BJ (cell line): Measurements from ENCODE around the gene SLC10A1. TPM values are rescaled to one million over a fixed set of nuclear protein-coding genes. Genes with fewer than 3 reads are reported as not detected.

Source experiments
- CTCF ChIA-PET: fragments of 350-600 bp; formaldehyde crosslinking; extraction: SDS; loops from one replicate; lab custom pipeline; 2021; ENCODE audit warnings: antibody characterized with exemption, inconsistent platforms; lab: Yijun Ruan, JAX
- POLR2A ChIA-PET: fragments of 300-600 bp; sonication (Branson Sonifier 250); formaldehyde crosslinking; extraction: SDS; loops from one replicate; lab custom pipeline; 2021; ENCODE audit warnings: antibody characterized with exemption; lab: Charles Lee
- DNase-seq: peaks from one replicate; pipeline ENCODE4 v3.0.0-alpha.2; 2011; ENCODE audit warnings: low read depth
- H3K27me3 ChIP-seq: 2 replicates; pipeline ENCODE4 v1.6.0; 2011; ENCODE audit warnings: low read length; ENCODE audit not compliant: control insufficient read depth, insufficient read depth
- H3K36me3 ChIP-seq: 2 replicates; pipeline ENCODE4 v1.5.1; 2011; ENCODE audit warnings: low read length; ENCODE audit not compliant: control insufficient read depth, insufficient read depth
- H3K4me3 ChIP-seq: 2 replicates; pipeline ENCODE4 v1.5.1; 2011; ENCODE audit warnings: low read depth, mild to moderate bottlenecking, control low read depth, low read length
- polyA plus RNA-seq: library from polyadenylated mRNA; depleted of rRNA; stranded (reverse); fragments of >200 nt; gene quantifications from 2 replicates; pipeline ENCODE4 v1.2.3, GENCODE V29; 2011
- TF ChIP-seq, protein P1 (sequence below): IDR thresholded peaks from 2 replicates; pipeline ENCODE4 v1.5.1; 2011; ENCODE audit warnings: low read depth, mild to moderate bottlenecking, control low read depth, inconsistent platforms, low read length, moderate library complexity; ENCODE audit not compliant: insufficient read depth

Gene SLC10A1
- polyA plus RNA-seq, 1 experiment, result not detected

DNA sequence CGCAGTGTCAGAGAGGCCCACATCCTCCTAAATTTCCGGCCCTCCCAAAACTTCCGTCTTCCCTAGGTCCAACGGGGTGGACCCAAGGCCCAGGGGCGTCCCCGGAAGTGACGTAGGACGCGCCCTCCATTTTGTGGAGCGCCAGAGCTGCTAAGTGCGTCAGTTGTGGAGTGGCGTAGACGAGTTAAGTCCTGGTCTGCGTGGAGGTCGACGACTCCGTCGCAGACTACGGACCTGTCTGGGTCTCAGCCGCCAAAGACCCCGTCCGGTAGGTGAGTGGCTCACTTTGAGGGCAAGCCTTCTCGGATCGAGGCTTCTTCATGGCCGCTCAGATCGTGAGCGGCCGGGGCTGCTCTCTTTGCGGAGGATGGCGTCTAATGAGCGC, 30.1 kb downstream of the SLC10A1 start, which contains the start of gene SRSF5:
SRSF5 (plus strand) TSS at position 159 of the 385 bp plus-strand sequence. CDS start 1,015 bp downstream, outside the sequence.
- no peaks in the 10 kb centered on the region for H3K27me3 ChIP-seq
- peaks cover 15% of the 10 kb centered on the region for H3K36me3 ChIP-seq
- DNase-seq, result peak; percentile 77
- TF ChIP-seq, protein P1, sequence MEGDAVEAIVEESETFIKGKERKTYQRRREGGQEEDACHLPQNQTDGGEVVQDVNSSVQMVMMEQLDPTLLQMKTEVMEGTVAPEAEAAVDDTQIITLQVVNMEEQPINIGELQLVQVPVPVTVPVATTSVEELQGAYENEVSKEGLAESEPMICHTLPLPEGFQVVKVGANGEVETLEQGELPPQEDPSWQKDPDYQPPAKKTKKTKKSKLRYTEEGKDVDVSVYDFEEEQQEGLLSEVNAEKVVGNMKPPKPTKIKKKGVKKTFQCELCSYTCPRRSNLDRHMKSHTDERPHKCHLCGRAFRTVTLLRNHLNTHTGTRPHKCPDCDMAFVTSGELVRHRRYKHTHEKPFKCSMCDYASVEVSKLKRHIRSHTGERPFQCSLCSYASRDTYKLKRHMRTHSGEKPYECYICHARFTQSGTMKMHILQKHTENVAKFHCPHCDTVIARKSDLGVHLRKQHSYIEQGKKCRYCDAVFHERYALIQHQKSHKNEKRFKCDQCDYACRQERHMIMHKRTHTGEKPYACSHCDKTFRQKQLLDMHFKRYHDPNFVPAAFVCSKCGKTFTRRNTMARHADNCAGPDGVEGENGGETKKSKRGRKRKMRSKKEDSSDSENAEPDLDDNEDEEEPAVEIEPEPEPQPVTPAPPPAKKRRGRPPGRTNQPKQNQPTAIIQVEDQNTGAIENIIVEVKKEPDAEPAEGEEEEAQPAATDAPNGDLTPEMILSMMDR, result no peak
- ChIA-PET CTCF (interaction anchor here (0.7 to 1.3 kb wide), 4 partner anchors 16 to 182 kb away, joined by 3 to 4 read pairs (median 4); no protein-coding TSS in a partner anchor), POLR2A (interaction anchor here (0.7 to 1.0 kb wide), 2 partner anchors 27 to 133 kb away, joined by 3 to 13 read pairs; no protein-coding TSS in a partner anchor)
- peak within 1 kb of the TSS; percentile 95 for H3K4me3 ChIP-seq

DNA sequence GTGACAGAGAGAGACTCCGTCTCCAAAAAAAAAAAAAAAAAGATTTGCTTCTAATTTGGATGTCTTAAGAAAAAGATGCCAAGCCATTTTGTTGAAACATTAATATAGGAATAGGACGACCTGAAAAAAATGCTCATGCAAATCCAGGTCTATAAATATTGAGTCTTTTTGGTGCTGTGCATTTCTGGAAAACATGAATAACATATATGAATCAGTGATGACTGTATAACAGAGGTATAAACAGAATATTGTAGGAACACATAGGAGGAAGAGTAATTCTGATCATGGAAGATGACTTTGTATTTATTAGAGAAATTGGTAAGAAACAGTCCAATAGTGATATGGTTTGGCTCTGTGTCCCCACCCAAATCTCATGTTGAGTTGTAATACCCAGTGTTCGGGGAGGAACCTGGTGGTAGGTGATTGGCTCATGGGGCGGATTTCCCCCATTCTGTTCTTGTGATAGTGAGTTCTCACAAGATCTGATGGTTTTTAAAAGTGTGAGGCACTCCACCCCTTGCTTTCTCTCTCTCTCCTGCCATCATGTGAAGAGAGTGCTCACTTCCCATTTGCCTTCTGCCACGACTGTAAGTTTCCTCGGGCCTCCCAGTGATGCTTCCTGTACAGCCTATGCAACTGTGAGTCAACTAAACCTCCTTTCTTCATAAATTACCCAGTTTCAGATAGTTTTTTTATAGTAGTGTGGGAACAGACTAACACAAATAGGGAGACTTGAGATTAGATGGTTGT, 33.1 kb downstream of the SLC10A1 start:
- Histone ChIP-seq H3K36me3 (peaks cover 6% of the 10 kb centered on the region; the same call in 1 of the 2 replicates), H3K27me3 (no peaks in the 10 kb centered on the region), H3K4me3 (no peak overlapping the region)
- no peak for DNase-seq
- ChIA-PET POLR2A (no interaction called here), CTCF (no interaction called here)
- TF ChIP-seq, protein P1, result no peak

DNA sequence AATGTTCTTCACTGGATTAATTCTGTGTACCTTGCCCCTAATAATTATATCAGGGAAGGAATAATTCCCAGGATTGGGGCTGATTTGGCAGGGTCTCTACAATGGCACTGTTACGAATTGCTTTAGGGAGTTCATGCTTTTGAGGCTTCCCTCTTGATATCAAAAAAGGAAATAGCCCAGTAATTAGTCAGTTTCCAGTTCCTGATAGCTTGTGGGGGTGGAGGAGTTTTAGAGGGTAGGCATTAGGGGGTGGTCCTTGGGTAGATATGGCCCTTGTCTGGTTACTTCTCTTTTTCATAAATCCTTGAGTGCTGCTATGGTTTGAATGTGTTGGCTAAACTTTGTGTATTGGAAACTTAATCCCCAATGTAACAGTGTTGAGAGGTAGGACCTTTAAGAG, 36.2 kb downstream of the SLC10A1 start:
- no peaks in the 10 kb centered on the region for H3K36me3 ChIP-seq
- TF ChIP-seq, protein P1, result no peak
- H3K4me3 ChIP-seq, result no peak overlapping the region
- no peaks in the 10 kb centered on the region for H3K27me3 ChIP-seq
- no peak for DNase-seq
- ChIA-PET CTCF (interaction anchor here (1.0 to 1.5 kb wide), 2 partner anchors 58 to 176 kb away, joined by 3 read pairs; no protein-coding TSS in a partner anchor), POLR2A (no interaction called here)

DNA sequence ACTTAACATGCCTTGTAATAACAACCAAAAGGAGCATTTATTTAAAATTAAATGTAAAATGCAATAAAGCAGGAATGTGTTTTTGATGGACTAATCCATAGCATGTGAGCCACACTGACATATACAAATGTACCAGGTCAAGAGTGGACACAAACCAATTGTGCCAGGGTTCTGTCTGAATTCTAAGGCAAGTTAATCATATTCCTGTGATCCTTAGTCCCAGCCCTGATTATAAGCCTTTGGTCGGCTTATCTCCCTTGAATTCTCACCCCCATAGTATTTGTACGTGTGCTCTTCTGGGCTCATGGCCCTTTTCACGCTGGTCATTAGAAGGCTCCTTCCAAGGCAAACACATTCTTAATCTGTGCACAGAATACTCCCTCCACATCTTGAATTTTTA, 40.7 kb downstream of the SLC10A1 start:
- no peak for DNase-seq
- Histone ChIP-seq H3K4me3 (no peak overlapping the region), H3K36me3 (no peaks in the 10 kb centered on the region), H3K27me3 (peaks cover 2% of the 10 kb centered on the region; the same call in 1 of the 2 replicates)
- CTCF ChIA-PET, result no interaction called here
- POLR2A ChIA-PET, result no interaction called here
- TF ChIP-seq, protein P1, result no peak

DNA sequence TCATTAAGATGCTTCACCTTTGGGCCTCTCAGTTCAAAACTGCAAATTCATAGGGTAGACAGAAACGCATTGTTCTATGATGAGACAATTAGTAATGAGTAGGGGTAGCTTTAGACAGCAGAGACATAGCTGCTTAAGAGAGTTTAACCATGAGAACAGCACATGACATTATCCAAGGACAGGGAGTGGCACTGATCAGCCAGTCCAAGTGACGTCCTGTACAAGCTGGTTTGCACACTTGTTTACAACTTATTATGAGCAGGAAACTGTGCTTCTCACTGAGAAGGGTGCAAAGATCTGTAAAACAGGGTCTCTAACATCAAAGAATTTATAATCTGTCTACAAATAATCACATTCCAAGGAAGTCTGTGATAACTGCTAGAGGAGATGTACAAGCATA, 41.3 kb downstream of the SLC10A1 start:
- POLR2A ChIA-PET, result no interaction called here
- DNase-seq, result no peak
- H3K4me3 ChIP-seq, result no peak overlapping the region
- TF ChIP-seq, protein P1, result no peak
- CTCF ChIA-PET, result no interaction called here
- no peaks in the 10 kb centered on the region for H3K36me3 ChIP-seq
- peaks cover 2% of the 10 kb centered on the region; the same call in 1 of the 2 replicates for H3K27me3 ChIP-seq
